ENCODE measurements around the gene HORMAD2. TPM values are rescaled to one million over a fixed set of nuclear protein-coding genes. Genes with fewer than 3 reads are reported as not detected.

HORMAD2 gene
- polyA plus RNA-seq, 6 donors from 2014 or later, result not detected

DNA sequence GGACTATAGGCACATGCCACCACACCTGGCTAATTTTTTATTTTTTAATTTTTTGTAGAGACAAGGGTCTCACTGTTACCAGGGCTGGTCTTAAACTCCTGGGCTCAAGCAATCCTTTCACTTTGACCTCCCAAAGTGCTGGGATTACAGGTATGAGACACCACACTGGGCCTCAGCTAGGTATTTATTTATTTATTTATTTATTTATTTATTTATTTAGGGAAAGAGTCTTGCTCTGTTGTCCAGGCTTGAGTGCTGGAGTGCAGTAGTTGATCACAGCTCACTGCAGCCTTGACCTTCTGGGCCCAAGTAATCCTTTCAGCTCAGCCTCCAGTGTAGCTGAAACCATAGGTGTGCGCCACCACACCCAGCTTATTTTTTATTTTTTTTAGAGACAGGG is 43.2 kb downstream of the HORMAD2 start:
- ATAC-seq (ENCODE audit: low read depth in 2 of 2) (no peak), DNase-seq (no peak)
- peaks cover 7 to 11% (median 7%) of the 10 kb centered on the region in 3 donors for H3K27me3 Mint-ChIP-seq
- H3K36me3 Mint-ChIP-seq, result no peaks in the 10 kb centered on the region
- H3K4me1 Mint-ChIP-seq, result no peaks in the 10 kb centered on the region
- H3K27ac Mint-ChIP-seq, result no peak overlapping the region
- H3K9me3 Mint-ChIP-seq, result peaks cover 0 to 6% (median 0%) of the 10 kb centered on the region in 7 donors
- no peak overlapping the region for H3K4me3 Mint-ChIP-seq

GRCh38 chr22:30127749-30128166 is 47.5 kb downstream of the HORMAD2 start:
- H3K27me3 Mint-ChIP-seq, result peaks cover 0 to 12% (median 7%) of the 10 kb centered on the region in 3 donors
- ATAC-seq (ENCODE audit: low read depth in 2 of 2) (no peak), DNase-seq (no peak)
- H3K36me3 Mint-ChIP-seq, result no peaks in the 10 kb centered on the region
- H3K4me1 Mint-ChIP-seq, result no peaks in the 10 kb centered on the region
- H3K4me3 Mint-ChIP-seq, result no peak overlapping the region
- H3K9me3 Mint-ChIP-seq, result peaks cover 0 to 6% (median 0%) of the 10 kb centered on the region in 7 donors
- no peak overlapping the region for H3K27ac Mint-ChIP-seq

DNA sequence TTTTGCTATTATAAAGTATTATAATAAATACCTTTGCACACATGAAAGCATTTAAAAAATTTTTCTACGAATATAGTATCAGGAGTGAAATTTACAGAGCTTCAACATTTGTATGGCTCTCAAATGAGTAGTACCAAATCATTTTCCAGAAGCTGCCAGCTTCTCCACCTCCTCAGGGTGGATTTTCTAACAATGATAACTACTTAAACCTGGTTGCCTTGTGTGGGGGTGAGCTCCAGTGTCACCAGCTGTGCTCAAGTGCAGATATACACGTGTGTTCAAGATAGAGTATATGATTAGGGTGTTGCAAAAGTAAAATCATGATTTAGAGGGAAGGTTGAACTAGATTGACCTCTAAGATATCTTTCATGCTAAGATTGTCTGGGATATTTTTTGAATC is 48.2 kb downstream of the HORMAD2 start:
- DNase-seq, result no peak
- H3K4me1 Mint-ChIP-seq, result no peaks in the 10 kb centered on the region
- no peak overlapping the region for H3K4me3 Mint-ChIP-seq
- peaks cover 0 to 6% (median 0%) of the 10 kb centered on the region in 7 donors for H3K9me3 Mint-ChIP-seq
- H3K36me3 Mint-ChIP-seq, result no peaks in the 10 kb centered on the region
- no peak for ATAC-seq (ENCODE audit: low read depth in 2 of 2)
- no peak overlapping the region for H3K27ac Mint-ChIP-seq
- peaks cover 0 to 12% (median 7%) of the 10 kb centered on the region in 3 donors for H3K27me3 Mint-ChIP-seq

GRCh38 chr22:30129636-30130035 is 49.4 kb downstream of the HORMAD2 start:
- H3K27me3 Mint-ChIP-seq, result peaks cover 0 to 12% (median 4%) of the 10 kb centered on the region in 3 donors
- peaks cover 0 to 4% (median 0%) of the 10 kb centered on the region in 7 donors for H3K9me3 Mint-ChIP-seq
- no peak overlapping the region for H3K27ac Mint-ChIP-seq
- no peaks in the 10 kb centered on the region for H3K4me1 Mint-ChIP-seq
- DNase-seq, result no peak
- no peak for ATAC-seq (ENCODE audit: low read depth in 2 of 2)
- H3K4me3 Mint-ChIP-seq, result no peak overlapping the region
- no peaks in the 10 kb centered on the region for H3K36me3 Mint-ChIP-seq

DNA sequence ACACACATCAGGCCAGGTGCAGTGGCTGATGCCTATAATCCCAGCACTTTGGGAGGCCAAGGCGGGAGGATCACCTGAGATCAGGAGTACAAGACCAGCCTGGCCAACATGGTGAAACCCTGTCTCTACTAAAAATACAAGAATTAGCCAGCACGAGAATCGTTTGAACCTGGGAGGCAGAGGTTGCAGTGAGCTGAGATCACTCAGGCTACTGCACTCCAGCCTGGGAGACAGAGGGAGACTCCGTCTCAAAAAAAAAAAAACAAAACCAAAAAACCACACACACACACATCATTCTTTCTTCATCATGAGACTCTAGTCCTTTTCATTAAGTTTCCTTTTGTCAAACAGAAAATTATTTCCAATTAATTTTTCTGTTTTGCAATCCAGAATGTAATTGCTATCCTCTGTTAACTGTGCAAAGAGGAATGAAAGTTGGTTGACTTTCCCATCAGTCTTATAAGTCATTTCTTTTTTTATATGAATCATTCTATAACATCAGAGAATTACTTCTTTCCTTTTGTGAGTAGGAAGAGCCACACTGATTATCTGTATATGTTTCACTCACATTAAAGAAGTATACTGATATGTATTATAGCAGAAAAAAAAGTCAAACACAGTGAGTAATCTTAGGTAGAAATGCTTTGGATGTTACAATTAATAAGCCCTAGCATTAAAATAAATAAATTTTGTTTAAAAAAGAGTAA is 52.2 kb downstream of the HORMAD2 start:
- Mint-ChIP-seq H3K4me3 (no peak overlapping the region), H3K36me3 (no peaks in the 10 kb centered on the region), H3K9me3 (no peaks in the 10 kb centered on the region), H3K27ac (no peak overlapping the region), H3K27me3 (peaks cover 0 to 10% (median 3%) of the 10 kb centered on the region in 3 donors), H3K4me1 (no peaks in the 10 kb centered on the region)
- no peak for DNase-seq
- no peak for ATAC-seq (ENCODE audit: low read depth in 2 of 2)

GRCh38 chr22:30140414-30140813 is 60.1 kb downstream of the HORMAD2 start:
- H3K4me3 Mint-ChIP-seq, result no peak overlapping the region
- DNase-seq (no peak), ATAC-seq (ENCODE audit: low read depth in 2 of 2) (no peak)
- peaks cover 0 to 25% (median 18%) of the 10 kb centered on the region in 3 donors for H3K27me3 Mint-ChIP-seq
- H3K4me1 Mint-ChIP-seq, result no peaks in the 10 kb centered on the region
- H3K27ac Mint-ChIP-seq, result no peak overlapping the region
- peaks cover 5 to 22% of the 10 kb centered on the region in 2 donors for H3K36me3 Mint-ChIP-seq
- peaks cover 0 to 39% (median 29%) of the 10 kb centered on the region in 7 donors for H3K9me3 Mint-ChIP-seq

GRCh38 chr22:30143265-30143664 is 63.0 kb downstream of the HORMAD2 start:
- peaks cover 0 to 39% (median 29%) of the 10 kb centered on the region in 7 donors for H3K9me3 Mint-ChIP-seq
- H3K27ac Mint-ChIP-seq, result no peak overlapping the region
- ATAC-seq (ENCODE audit: low read depth in 2 of 2), result no peak
- DNase-seq, result no peak
- H3K4me3 Mint-ChIP-seq, result no peak overlapping the region
- H3K36me3 Mint-ChIP-seq, result peaks cover 5 to 22% of the 10 kb centered on the region in 2 donors
- H3K4me1 Mint-ChIP-seq, result no peaks in the 10 kb centered on the region
- H3K27me3 Mint-ChIP-seq, result peaks cover 0 to 35% (median 18%) of the 10 kb centered on the region in 3 donors

DNA sequence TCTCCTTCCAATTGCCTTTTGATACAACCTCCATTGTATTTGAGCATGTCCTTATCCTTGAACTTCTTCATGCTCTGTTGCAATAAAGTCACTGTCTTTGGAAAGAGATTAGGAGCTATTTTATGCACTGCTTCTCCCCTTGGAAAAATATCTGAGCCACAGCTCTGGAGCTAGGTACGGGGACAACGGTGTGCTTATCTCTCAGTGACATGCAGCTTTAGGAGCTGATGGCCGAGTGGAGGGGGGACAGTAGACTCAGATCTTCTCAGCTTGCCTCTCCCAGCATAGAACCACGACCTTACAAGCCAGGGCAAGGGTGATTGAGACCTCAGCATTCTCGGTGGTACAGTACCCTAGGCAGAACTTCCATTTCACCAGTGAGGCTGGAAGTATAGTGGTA is 64.1 kb downstream of the HORMAD2 start:
- peaks cover 0 to 37% (median 28%) of the 10 kb centered on the region in 7 donors for H3K9me3 Mint-ChIP-seq
- H3K36me3 Mint-ChIP-seq, result peaks cover 5 to 22% of the 10 kb centered on the region in 2 donors
- H3K27me3 Mint-ChIP-seq, result peaks cover 0 to 35% (median 18%) of the 10 kb centered on the region in 3 donors
- H3K27ac Mint-ChIP-seq, result no peak overlapping the region
- no peak for DNase-seq
- no peak for ATAC-seq (ENCODE audit: low read depth in 2 of 2)
- no peak overlapping the region for H3K4me3 Mint-ChIP-seq
- H3K4me1 Mint-ChIP-seq, result no peaks in the 10 kb centered on the region

GRCh38 chr22:30150212-30150611 is 69.9 kb downstream of the HORMAD2 start:
- Mint-ChIP-seq H3K4me1 (peaks cover 13 to 17% (median 15%) of the 10 kb centered on the region in 3 donors), H3K27ac (peak overlapping the region in 3 of 6 donors; percentile 4 to 65 (median 24)), H3K4me3 (peak overlapping the region in 2 of 8 donors; percentile 12), H3K9me3 (peaks cover 0 to 7% (median under 1%) of the 10 kb centered on the region in 7 donors), H3K36me3 (peaks cover 0 to 7% of the 10 kb centered on the region in 2 donors), H3K27me3 (peaks cover 0 to 11% (median under 1%) of the 10 kb centered on the region in 3 donors)
- no peak for DNase-seq
- ATAC-seq (ENCODE audit: low read depth in 2 of 2), result peak; percentile 30 to 41

DNA sequence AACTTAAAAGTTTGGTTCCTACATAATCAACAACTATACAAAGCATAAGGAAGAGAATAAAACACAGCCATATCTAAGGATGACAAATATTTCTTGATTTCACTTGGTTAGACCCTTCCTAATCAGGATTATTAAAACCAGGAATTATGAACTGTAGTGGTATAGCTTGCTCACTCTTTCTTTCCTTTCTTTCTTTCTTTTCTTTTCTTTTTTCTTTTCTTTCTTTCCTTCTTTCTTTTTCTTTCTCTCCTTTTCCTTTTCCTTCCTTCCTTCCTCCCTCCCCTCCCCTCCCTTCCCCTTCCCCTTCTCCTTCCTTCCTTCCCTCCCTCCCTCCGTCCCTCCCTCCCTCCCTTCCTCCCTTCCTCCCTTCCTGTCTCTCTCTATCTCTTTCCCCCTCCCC is 78.0 kb downstream of the HORMAD2 start:
- Mint-ChIP-seq H3K4me3 (no peak overlapping the region), H3K9me3 (no peaks in the 10 kb centered on the region), H3K27ac (no peak overlapping the region), H3K4me1 (peaks cover 0 to 3% (median 0%) of the 10 kb centered on the region in 3 donors), H3K27me3 (peaks cover 0 to 15% (median 12%) of the 10 kb centered on the region in 3 donors), H3K36me3 (no peaks in the 10 kb centered on the region)
- DNase-seq, result no peak
- ATAC-seq (ENCODE audit: low read depth in 2 of 2), result no peak

DNA sequence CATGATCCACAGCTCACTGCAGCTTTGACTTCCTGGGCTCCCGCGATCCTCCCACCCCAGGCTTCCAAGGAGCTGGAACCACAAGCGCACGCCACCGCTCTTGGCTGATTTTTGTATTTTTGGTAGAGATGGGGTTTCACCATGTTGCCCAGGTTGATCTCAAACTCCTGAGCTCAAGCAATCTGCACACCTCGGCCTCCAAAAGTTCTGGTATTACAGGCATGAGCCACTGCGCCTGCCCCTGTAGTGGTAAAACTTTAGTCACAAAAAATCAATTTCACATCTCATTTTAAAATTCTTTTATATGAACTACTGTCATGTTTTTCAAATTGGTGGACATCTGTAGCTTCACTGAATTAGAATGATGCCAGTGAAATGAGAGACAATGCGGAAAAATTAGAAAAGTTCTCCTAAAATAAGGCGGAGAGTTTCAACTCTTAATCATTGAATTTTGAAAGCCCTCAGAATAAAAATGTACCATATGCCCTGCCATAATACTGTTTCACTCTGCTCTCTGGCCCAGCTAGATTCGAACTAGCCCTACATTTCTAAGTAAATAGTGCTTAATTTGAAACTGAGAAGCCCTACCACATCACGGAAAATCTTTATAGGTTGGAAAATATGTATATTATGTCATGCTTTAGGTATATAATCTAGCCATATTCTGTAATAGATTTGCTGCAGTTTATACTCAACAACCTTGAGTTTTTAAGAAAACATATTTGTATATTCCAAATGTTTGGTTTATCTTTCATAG is 78.7 kb downstream of the HORMAD2 start:
- DNase-seq (no peak), ATAC-seq (ENCODE audit: low read depth in 2 of 2) (no peak)
- peaks cover 0 to 3% (median 0%) of the 10 kb centered on the region in 3 donors for H3K4me1 Mint-ChIP-seq
- H3K9me3 Mint-ChIP-seq, result no peaks in the 10 kb centered on the region
- H3K4me3 Mint-ChIP-seq, result no peak overlapping the region
- H3K36me3 Mint-ChIP-seq, result no peaks in the 10 kb centered on the region
- H3K27ac Mint-ChIP-seq, result peak overlapping the region in 1 of 6 donors; percentile 60
- peaks cover 0 to 15% (median 12%) of the 10 kb centered on the region in 3 donors for H3K27me3 Mint-ChIP-seq

- DNase-seq (no peak), ATAC-seq (ENCODE audit: low read depth in 2 of 2) (no peak)
- H3K9me3 Mint-ChIP-seq, result no peaks in the 10 kb centered on the region
- H3K27ac Mint-ChIP-seq, result no peak overlapping the region
- H3K4me3 Mint-ChIP-seq, result no peak overlapping the region
- H3K27me3 Mint-ChIP-seq, result peaks cover 0 to 15% (median 14%) of the 10 kb centered on the region in 3 donors
- H3K36me3 Mint-ChIP-seq, result no peaks in the 10 kb centered on the region
- peaks cover 0 to 3% (median 0%) of the 10 kb centered on the region in 3 donors for H3K4me1 Mint-ChIP-seq
Observed at GRCh38 chr22:30159561-30160353, 79.5 kb downstream of the HORMAD2 start.

DNA sequence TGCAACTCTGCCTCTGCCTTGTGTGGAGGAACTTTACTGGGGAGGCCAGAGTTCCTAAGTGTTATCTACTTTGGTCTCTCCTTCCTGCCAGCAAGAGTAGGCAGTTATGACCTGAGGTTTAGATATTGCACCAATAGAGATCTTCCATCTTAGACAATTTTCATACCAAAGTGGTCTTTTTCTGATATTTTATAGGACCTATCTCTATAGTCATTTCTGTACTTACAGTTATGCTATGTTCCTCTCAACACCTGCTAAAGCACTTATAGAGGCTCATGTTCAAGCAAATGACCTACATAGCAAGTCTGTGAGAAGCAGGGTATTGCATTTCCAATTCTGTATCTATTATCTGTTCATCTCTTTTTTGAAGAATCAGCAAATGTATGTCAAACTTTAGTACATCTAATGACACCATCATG is 80.8 kb downstream of the HORMAD2 start:
- H3K27ac Mint-ChIP-seq, result no peak overlapping the region
- peaks cover 0 to 3% (median 0%) of the 10 kb centered on the region in 3 donors for H3K4me1 Mint-ChIP-seq
- no peak for ATAC-seq (ENCODE audit: low read depth in 2 of 2)
- no peak overlapping the region for H3K4me3 Mint-ChIP-seq
- H3K9me3 Mint-ChIP-seq, result no peaks in the 10 kb centered on the region
- no peak for DNase-seq
- H3K27me3 Mint-ChIP-seq, result peaks cover 6 to 20% (median 15%) of the 10 kb centered on the region in 3 donors
- no peaks in the 10 kb centered on the region for H3K36me3 Mint-ChIP-seq

All from naive B cell (primary cell).